EH (cell line): ENCODE results near the gene PLEKHG4B.

Experiments used
- DNase-seq: peaks from one replicate; pipeline ENCODE4 v3.0.0-alpha.2; 2015; ENCODE audit warnings: low read depth

Gene PLEKHG4B

DNA sequence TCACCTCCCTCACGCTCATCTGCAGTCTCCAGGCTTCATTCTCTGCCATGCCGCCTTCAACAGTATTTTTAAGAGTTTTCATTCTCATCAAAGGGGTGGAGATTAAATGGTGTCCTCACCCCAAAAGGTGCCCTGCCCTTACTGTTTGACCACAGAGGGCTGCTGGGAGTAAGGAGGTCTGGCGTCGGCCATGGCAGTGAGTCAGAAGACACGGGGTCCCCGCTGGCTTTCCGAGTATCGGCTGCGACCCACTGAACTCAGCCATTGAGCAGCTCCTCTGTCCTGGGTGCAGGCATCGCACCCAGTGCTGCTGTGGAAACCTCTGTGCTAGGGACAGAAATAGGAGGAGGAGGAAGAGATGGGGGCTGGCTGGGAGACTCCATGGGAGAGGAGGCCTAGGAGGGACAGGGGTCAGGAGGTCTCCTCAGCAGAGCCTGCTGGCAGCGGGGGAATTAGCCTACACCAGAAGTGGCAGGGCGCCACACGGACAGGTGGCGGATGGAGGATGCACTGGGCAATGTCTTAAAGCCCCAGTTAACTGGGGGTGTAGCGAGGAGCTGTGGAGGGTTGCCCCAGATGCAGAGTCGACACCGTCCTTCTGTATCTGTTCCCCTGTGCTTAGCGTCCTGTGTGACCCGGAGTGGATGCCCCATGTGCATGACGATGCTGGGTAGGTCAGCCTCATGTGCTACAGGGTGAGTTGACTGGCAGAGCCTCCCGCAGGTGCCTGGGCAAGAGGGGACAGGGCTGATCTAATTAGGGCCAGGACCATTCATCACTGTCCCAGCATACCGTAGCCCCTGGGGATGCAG is 15.4 kb upstream of the PLEKHG4B start:
- DNase-seq, result no peak

DNA sequence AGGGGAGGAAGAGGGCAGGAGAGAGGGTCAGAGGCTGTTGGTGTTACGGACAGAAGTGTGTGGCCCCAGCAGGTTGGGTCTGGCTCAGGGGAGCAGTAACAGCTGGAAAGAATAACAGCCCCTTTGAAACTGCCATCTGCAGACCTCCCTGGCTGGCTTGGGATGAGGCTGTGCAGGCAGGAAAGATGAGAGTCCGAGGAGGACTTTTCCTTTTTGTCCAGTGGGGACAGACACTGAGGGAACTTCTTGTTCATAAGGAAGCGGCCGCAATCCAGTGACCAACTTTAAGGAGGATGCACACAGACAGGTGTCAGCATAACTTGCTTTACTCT is 14.8 kb upstream of the PLEKHG4B start:
- DNase-seq, result no peak

DNA sequence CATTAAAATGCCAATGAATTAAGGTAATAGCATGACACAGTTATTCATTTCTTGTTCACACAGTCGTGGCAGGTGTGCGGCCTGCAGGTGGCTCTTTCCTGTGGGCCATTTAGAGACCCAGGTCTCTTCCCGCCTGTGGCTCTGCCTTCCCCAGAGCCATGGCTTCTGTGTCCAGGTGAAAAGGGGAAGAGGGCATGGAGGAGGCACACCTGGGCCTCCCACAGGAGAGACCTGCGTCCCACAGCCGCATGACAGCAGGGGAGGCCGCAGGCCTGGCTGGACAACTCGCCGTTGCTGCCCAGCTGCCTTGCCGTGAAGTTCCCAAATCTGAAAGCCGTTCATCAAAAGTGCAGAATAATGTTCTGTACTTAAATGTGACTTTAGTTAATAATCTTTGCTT is 14.4 kb upstream of the PLEKHG4B start:
- DNase-seq, result no peak

DNA sequence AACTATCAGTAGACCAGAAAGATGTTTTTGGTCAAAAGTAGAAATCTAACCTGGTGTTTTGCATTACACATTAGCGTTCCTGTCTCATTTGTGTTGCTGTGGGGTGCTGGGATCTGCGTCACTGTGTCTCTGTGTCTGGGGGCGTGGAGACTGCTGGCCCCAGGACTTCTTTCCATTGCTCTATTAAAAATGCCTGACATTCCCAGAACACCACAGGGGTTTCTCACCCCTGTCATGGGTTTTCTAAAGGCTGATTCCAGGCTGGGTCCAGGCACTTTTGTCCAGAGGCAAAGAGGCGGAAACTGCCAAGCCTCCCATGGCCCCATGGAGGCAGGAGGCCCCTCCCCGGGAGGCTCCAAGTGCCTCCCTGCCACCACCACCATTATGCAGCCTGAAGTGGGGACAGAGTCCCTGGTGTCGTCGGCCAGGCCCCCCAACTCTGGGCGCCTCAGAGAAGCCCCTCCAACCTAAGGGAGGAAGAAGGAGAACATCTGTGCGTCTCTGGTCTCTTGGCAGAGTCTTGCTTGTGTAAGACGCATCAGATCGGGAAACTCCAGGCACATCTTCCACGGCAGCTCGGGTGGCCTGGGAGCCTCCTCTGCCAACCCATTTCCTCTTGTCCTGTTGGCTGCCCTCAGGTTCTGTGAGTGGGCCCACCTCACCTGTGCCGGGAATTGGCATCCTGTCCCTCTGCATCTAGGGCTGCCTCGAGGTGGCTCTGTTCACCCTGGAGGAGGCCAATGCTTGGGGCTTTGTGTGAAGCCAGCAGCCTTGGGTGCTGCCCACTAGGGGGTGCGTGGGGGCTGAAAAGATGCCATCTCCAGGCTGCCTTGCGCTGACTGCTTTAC is 13.8 kb upstream of the PLEKHG4B start:
- DNase-seq, result peak; percentile 81

DNA sequence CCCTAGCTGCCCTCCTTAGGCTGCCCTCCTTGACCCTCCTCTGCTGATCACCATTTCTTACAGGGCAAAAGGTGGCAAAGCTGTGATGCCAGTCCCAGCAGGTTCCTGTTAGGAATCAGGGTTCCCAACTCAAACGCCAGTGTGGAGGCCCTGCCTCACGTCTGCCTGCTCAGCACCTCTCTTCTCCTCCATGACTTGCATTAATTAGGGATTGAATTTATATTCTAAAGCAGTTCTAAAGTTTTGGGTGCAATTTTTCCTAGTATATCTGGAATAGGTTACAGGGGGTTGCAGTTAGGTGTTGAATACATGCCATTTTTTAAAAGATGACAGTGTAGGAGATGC is 13.2 kb upstream of the PLEKHG4B start:
- no peak for DNase-seq

DNA sequence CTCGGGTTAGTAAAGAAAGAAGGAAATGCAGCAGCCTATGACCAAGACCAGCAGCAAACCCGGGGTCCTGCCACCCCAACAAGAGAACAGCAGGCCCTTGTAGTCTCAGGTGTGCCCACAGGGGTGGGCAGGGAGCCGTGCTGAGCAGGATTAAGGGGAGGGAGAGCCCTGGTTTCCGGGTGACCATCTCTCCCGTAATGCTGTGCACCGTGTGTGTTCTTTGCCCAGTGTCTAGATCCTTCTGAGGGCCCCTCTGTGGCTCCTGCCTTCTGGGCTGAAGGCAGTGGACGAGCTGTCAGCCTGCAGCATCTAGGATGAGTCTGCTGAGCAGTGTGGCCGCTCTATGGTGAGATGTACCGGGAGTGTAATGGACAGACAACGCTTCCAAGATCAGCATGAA is 12.7 kb upstream of the PLEKHG4B start:
- DNase-seq, result no peak

DNA sequence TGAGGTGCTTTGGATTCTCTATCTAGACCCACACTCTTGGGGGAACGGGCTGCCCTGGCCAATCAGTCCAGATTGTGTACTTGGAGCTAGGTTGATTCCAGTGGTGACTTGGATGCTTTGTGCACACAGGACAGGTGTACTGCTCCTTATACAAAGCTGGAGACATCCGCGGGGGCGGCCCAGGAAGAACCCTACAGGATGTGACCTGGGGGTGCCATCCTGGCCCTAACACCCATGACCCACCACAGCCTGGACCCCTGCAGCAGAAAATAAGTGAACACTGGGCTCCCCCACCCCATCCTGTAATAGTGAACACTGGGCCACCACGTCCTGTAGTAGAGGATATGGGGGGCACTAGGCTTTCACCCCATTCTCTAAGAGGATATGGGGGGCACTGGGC is 12.1 kb upstream of the PLEKHG4B start:
- no peak for DNase-seq

DNA sequence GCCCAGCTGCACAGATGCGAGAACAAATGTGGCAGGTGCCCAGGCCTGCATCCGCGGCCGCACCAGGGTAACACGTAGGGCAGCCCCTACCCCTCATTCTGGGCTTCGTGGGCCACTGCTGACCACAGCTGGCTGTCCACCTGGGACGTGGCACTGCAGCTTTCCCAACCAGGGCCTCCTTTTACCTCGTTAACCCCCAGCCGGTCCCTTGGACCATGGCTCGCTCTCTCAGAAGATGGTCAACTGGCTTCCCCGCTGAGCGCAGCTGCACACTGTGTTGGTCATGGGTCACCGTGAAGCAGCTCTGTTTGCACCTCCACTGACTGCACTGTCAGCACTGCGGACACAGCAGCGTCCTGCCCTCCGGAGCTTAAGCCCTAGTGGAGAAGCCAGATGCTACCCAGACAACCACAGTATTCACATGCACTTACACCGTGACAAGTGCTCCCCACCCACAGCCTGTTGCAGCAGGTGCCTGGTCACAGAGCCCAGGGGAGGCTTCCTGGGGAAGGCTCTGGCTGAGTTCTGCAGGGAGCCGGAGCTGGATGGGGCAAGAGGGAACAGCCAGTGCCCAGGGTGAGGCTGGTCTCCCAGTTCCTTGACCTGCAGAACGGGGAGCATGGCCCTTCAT is 10.5 kb upstream of the PLEKHG4B start:
- no peak for DNase-seq

DNA sequence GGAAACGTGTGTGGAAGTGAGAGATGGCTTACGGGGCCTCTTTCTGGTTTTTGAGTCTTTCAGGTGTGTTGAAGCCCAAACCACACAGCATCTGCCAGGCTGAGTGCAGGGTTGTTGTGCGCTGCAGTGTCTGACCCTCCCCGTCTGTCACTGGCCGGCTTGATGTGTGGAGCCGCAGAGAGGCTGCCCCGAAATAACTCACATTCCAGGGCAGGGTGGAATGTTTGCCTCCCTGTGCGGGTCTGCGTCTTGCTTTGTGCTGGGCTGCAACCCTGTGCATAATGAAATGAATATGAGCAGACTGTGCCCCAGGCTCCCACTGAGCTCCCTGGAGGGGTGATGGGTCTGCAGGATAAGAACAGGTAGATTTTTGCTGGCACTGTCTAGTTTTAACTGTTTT is 9.9 kb upstream of the PLEKHG4B start:
- peak; percentile 71 for DNase-seq

DNA sequence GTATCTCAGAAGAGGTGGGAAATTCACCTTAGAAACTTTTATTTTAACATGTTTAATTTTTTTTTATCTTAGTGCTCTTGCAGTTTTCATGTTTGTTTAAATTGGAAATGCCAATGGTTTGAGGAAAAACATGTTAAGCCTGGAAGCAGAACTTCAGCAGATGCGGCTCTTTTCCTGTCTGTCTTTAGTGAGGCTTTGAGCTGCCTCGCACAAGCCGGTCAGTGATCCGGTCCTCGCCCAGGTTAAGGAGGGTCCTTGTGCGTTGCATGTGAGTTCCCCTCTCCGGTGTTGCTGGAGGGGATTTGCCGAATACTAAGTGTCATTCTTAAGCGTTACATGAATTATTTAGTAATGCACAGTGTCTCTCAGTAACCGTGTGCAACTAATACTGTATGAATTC is 9.4 kb upstream of the PLEKHG4B start:
- DNase-seq, result no peak

DNA sequence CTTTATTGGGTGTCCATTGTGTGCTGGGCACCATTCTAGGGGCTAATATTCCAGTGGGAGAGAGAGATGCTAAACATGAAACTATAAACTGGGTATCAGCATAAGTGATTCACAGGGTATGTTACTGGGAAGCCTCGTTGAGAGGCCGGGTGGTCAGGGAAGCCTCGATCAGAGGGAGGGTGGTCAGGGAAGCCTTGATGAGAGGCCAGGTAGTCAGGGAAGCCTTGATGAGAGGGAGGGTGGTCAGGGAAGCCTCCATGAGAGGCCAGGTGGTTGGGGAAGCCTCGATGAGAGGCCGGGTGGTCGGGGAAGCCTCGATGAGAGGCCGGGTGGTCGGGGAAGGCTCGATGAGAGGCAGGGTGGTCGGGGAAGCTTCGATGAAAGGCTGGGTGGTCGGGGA is 8.9 kb upstream of the PLEKHG4B start:
- DNase-seq, result no peak

DNA sequence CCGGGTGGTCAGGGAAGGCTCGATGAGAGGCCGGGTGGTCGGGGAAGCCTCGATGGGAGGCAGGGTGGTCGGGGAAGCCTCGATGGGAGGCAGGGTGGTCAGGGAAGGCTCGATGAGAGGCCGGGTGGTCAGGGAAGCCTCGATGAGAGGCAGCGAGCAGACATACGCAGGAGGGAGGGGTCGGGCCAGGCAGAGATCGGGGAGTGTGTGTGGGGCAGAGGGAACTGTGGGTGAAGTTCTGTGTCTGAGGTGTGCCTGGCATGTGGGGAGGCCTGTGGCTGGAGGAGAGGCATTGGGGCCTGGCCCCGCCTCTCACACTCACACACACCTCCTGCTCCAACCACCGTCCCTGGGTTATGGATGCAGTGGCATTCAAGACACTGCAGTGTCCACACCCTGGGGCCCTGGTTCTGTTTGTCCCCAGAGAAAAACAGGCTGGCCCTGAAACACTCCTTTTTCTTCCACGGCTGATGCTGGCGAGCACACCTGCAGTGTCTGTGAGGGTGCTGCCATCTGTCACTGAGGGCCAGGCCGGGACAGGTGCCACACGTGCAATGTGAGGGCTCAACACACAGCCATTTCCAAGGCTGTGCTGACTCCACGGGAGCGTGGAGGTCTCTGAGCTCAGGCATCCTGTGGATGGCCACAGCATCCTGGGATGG is 6.5 kb upstream of the PLEKHG4B start:
- DNase-seq, result no peak

DNA sequence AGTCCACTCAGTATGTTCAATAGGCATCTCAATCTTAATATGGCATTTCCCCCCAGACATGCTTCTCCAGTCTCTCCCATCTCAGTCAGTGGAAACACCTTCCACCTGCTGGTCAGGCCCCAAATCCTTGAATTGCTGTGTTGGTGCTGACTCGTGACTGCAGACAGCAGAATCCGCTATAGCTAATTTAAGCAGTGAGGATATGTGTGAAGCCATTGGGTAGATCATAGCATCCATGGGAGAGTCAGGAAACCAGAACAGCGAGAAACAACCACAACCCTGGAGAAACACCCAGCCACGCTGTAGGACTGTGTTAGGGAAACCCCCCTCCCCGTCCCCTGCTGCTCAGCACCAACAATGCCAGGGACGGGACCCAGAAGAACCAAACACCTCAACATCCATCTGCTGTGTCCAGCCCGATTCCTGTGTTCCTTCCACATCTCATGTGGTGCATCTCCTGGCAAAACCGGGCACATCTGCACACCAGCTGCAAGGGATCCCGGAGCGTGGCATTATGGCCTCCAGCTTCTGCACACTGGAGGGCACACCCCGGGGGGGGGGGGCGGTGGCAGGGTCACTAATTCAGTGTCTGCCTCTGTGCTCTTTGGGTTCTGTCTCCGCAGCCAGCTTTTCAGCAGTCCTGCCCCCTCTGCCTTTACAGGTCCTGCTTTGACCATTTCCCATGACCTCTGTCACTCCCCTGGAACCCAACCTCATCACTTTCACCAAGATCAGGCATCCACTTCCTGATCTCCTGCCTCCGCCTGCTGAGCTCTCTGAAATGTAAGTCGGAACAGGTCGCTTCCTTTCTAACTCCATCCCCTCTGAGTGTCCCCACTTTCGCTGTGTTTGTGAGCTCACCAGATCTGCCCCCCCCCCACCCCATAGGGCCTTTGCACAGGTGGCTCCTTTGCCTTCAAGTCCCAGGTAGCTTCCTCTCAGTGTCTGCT is 2.4 kb upstream of the PLEKHG4B start:
- no peak for DNase-seq

DNA sequence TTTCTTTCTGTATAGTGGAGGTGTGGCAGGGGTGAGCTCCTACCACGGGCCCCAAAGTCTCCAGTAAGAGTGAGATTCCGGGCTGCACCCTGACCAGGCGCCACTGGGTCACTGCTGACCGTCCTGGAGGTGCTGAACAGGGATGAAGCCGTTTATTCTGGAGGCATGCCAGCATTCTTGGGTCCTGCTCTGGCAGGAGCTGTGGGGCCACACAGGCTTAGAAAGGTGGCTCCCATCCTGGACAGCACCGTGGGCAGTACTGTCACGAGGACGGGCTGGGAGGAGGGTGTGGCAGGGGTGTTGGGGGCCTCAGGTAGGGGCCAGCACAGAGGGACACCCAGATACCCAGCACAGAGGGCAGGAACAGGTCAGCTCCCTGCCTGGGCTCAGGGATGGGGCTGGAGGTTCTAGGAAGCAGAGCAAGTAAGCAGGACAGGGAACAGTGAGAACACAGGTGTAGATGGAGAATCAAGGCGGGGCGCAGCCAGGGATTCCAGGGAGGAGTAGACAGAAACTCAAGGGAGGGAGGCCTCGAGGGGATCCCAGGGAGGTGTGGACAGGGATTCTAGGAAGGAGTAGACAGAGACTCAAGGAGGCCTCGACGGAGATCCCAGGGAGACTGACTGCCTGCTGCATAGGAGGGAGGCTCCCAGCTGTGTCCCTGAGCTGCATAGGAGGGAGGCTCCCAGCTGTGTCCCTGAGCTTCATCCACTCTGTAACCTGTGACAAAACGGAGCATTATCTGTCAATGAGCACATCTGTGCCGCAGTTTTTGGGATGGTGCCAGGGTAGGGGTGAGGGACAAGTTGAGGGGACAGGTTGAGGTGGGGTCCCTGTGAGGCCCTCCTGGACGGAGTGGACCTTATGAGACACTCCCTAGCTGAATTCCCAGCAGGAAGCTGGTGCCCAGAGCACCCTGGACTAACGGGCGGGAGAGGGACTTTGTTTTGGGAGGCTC is 1.1 kb upstream of the PLEKHG4B start:
- DNase-seq, result peak; percentile 38

DNA sequence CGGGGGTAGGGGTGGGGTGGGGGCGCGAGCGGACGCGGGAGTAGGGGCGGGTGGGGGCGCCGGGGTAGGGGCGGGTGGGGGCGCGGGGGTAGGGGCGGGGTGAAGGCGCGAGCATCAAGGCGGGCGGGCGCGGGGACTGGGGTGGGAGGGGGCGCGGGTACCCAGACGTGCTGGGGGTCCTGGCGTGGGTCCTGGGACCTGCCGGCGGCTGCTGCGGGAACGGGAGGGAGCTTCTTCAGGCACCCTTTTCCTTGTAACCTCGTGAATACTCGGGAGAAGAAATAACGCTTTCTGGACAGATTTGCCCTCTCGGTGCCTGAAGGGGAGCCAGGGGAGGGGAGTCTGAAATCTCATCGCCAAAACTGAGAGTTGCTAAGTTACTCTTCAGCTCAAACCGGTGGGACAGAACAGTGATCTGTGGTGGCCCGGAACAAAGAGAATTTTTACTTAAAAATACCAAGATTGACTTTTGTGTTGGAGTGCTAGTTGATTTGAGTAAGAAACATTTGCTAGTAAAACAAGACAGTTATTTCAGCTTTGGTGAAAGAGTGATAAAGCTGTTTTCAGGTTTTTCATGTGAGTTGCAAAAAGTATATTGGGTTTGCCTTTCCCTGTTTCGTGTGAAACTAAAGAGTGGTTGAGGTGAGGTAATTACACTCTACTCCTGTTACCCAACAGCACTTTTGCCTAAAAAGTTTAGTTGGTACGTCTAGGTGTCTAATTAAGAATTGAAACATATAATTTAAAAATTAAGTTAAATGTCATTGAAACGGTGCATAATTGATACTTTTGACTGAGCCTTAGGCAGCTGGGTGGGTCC is 643 bp downstream of the PLEKHG4B start:
- DNase-seq, result peak; percentile 6

DNA sequence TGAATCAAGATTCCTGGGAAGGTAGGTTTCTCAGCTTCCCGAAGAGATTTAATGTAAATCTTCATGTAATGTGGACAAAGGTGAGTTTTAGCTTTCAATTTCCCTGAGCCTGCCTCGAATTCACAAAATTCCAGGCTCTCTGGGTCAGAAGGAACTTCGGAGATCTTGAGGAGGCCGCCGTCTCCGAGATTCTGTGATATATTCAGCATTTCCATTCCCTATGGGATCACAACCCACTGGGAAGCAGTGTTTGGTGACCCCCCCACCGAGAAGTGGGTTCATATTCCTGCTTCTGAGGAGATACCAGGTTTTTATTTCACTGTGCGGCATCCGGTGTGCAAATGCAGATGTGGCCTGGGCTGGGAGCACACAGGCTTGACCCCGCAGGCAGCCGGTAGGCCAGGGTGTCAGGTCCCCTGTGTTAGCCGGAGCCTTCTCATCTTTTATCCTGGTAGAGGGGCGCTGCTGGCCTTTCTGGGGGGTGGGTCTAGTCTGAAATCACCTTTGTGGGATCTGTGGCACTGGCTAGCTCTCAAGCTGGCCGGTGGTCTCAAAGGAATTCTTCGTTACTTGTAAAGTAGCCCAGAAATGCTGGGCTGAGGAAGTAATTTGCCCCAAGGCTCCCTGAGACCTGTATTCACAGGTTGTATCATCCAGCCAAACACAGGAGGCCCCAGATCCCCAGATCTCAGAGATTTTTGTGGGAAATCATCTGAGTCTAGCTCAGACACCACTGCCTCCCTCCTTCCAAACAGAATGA is 1.4 kb downstream of the PLEKHG4B start:
- DNase-seq, result no peak

DNA sequence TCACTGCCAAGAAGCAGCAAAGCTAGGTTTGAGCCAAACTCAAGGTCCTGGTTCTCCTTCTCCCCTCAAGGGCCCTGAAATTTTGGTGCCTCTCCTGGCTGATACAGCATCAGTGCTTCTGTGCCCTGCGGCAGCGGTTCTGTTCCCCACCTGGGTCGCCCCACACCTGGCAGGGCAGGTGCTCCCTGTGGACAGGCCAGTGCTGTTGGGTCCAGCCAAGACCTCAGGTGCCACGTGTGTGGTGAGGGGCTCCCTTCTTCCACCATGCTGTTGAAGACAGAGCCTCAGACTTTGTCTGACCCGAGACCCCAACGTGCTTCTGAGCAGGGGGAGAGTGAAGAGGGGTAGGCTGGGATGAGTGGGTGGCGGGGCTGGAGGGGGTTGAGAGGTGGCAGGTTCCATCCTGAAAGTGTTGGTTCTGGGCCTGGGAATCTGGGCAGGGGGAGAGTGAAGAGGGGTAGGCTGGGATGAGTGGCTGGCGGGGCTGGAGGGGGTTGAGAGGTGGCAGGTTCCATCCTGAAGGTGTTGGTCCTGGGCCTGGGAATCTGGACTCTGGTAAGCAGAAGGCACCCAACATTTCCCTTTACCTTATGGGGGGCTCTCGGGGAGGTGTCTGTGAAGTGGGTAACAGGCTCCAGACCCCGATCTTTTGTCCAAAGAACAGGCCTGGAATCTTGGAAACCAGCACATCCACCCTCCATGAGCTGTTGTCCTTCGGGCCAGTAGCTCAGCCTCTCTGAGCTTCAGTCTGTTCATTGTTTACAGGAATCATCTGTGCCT is 2.3 kb downstream of the PLEKHG4B start:
- no peak for DNase-seq
